Bronchial epithelial cell (primary cell): ENCODE data around the gene ADIRF. TPM values are rescaled to one million over a fixed set of nuclear protein-coding genes. Genes with fewer than 3 reads are reported as not detected.
"Not testable (repeated sequence)": the region's sequence is repeated elsewhere in the genome, so short reads cannot be mapped to it uniquely, and the experiment has no call there.

ENCODE experiments used
- DNase-seq: peaks from one replicate; pipeline ENCODE4 v3.0.0-alpha.2; 2010; ENCODE audit warnings: low read depth
- FAIRE-seq: peaks from 2 replicates; lab custom pipeline; 2011; peaks lifted over from hg19 to GRCh38; lab: Jason Lieb, UNC
- H3K27me3 ChIP-seq: 2 replicates; pipeline ENCODE4 v1.5.1; 2011; ENCODE audit warnings: low read length; ENCODE audit not compliant: control insufficient read depth, insufficient read depth
- H3K36me3 ChIP-seq: 2 replicates; pipeline ENCODE4 v1.5.1; 2011; ENCODE audit warnings: low read length; ENCODE audit not compliant: control insufficient read depth, insufficient read depth
- H3K4me3 ChIP-seq: 2 replicates; pipeline ENCODE4 v1.5.1; 2011; ENCODE audit warnings: mild to moderate bottlenecking, low read depth, low read length, control low read depth
- CTCF ChIP-seq: IDR thresholded peaks from 2 replicates; pipeline ENCODE4 v1.5.1; 2011; ENCODE audit warnings: mild to moderate bottlenecking, moderate library complexity, low read length, control low read depth, inconsistent platforms; ENCODE audit not compliant: insufficient read depth, severe bottlenecking
- total RNA-seq: library from RNA; depleted of rRNA; stranded (reverse); fragments of >200 nt; gene quantifications from 2 replicates; pipeline ENCODE4 v1.2.1, GENCODE V29; 2014

Gene ADIRF
- total RNA-seq, 1 donor from 2014 or later, result 25.3 TPM

GRCh38 chr10:86992929-86993328 lies 24.6 kb downstream of the ADIRF start:
- no peak for FAIRE-seq
- H3K27me3 ChIP-seq, result no peaks in the 10 kb centered on the region

GRCh38 chr10:86999802-87000403 lies 31.6 kb downstream of the ADIRF start:
- not testable (repeated sequence) for FAIRE-seq, DNase-seq, H3K36me3 ChIP-seq, H3K4me3 ChIP-seq, H3K27me3 ChIP-seq

More at GRCh38 chr10:86992929-86993328, 24.6 kb downstream of the ADIRF start:
- no peak overlapping the region for H3K4me3 ChIP-seq
- TF ChIP-seq CTCF, result no peak
- no peaks in the 10 kb centered on the region for H3K36me3 ChIP-seq
- DNase-seq, result no peak

GRCh38 chr10:87000491-87000890 lies 32.2 kb downstream of the ADIRF start:
- Histone ChIP-seq H3K36me3 (no peaks in the 10 kb centered on the region), H3K27me3 (no peaks in the 10 kb centered on the region), H3K4me3 (no peak overlapping the region)
- DNase-seq (no peak), FAIRE-seq (no peak)
- TF ChIP-seq CTCF, result no peak

GRCh38 chr10:87007124-87007523 lies 38.8 kb downstream of the ADIRF start:
- H3K27me3 ChIP-seq, H3K4me3 ChIP-seq, H3K36me3 ChIP-seq, FAIRE-seq: not testable (repeated sequence)
- peak; percentile 11 for DNase-seq

- peak; percentile 13 for DNase-seq
- H3K36me3 ChIP-seq, FAIRE-seq, H3K4me3 ChIP-seq, H3K27me3 ChIP-seq: not testable (repeated sequence)
These were observed 39.4 kb downstream of the ADIRF start for GRCh38 chr10:87007674-87008073.

- not testable (repeated sequence) for H3K4me3 ChIP-seq, H3K36me3 ChIP-seq, FAIRE-seq, H3K27me3 ChIP-seq
- peak; percentile 54 for DNase-seq
These were observed 40.0 kb downstream of the ADIRF start for GRCh38 chr10:87008303-87008702.

GRCh38 chr10:87009134-87009696 lies 40.9 kb downstream of the ADIRF start:
- H3K27me3 ChIP-seq, H3K4me3 ChIP-seq, DNase-seq, H3K36me3 ChIP-seq, FAIRE-seq: not testable (repeated sequence)

- FAIRE-seq, DNase-seq, H3K27me3 ChIP-seq, H3K4me3 ChIP-seq, H3K36me3 ChIP-seq: not testable (repeated sequence)
These were observed 45.2 kb downstream of the ADIRF start for GRCh38 chr10:87013528-87013927.

GRCh38 chr10:87014986-87015716 lies 46.9 kb downstream of the ADIRF start:
- H3K4me3 ChIP-seq, DNase-seq, FAIRE-seq, H3K27me3 ChIP-seq, H3K36me3 ChIP-seq: not testable (repeated sequence)

GRCh38 chr10:87018127-87018526 lies 49.8 kb downstream of the ADIRF start:
- H3K27me3 ChIP-seq, FAIRE-seq, H3K4me3 ChIP-seq, H3K36me3 ChIP-seq, DNase-seq: not testable (repeated sequence)

GRCh38 chr10:87019066-87019465 lies 50.8 kb downstream of the ADIRF start:
- DNase-seq, FAIRE-seq, H3K36me3 ChIP-seq, H3K4me3 ChIP-seq, H3K27me3 ChIP-seq: not testable (repeated sequence)

GRCh38 chr10:87019504-87019903 lies 51.2 kb downstream of the ADIRF start:
- DNase-seq, result peak; percentile 20
- H3K36me3 ChIP-seq, H3K27me3 ChIP-seq, FAIRE-seq, H3K4me3 ChIP-seq: not testable (repeated sequence)
